HG03354 (cell line): ENCODE measurements around the gene ITGA5.

Experiments used
- ATAC-seq: cut with Tn5 transposase; IDR thresholded peaks from one replicate; pipeline ENCODE4 v1.9.1; 2021; ENCODE audit warnings: mild to moderate bottlenecking; ENCODE audit not compliant: unreplicated experiment, poor library complexity, severe bottlenecking

Gene ITGA5

GRCh38 chr12:54376596-54376995 lies 42.5 kb downstream of the ITGA5 start:
- ATAC-seq: no peak

DNA sequence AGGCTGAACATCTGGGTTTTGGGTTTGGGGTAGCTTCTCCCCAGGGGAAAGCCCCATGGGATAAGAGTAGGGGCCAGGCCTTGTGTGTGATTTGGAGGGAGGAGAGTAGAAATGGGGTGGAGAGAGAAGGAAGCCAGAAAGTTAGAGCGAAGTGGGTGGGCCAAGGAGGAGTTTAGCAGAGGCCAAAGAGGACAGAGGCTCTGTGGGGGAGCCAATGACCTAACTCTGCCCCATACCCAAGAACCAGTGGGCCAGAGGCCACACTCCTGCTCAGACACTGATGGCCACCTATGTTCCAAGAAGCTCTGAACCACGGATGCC lies 43.8 kb downstream of the ITGA5 start:
- no peak for ATAC-seq

- no peak for ATAC-seq
Observed at GRCh38 chr12:54374562-54375258, 44.4 kb downstream of the ITGA5 start.

DNA sequence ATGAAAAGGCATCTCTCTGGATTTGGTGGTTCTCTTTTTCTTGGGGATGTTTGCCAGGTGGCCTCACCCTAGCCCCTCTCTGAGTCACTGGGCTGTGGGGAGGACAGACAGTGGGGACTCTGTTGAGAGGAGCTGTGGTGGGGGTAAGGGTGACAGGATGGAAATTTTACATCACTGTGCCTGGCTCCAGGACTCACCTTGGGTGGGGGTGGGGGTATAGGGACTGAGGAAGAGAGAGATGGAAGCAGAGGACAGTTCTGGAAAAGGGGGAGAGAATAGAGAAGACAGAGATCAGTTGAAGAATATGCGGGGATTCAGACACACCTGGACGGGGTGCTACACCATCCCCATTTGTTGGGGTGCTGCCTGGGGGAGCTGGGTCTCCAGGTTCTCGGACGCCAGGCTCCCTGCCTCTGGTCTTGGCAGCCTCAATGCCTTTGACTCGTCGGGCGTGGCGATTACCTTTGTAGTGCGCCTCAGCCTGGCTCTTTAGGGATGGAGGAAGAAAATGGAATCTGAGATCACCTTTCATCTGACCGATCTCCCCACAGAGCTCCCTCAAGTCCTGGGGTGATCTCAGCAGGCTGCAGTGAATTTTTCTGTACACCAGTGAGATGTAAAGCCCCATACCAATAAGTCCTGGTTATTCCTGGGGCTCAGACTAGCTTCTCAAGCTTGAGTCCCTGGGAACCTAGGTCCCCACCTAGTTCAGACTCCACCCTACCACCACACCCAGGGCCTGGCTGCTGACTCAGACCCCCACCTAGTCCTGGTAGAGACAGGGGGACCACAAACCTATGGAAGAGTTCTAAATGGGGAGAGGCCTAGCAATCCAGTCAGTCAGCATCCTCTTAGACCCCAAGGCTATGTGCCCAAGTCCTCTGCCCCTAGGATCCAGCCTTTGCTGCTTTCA lies 45.2 kb downstream of the ITGA5 start:
- no peak for ATAC-seq

- ATAC-seq: no peak
Observed at GRCh38 chr12:54372113-54372806, 46.8 kb downstream of the ITGA5 start.

DNA sequence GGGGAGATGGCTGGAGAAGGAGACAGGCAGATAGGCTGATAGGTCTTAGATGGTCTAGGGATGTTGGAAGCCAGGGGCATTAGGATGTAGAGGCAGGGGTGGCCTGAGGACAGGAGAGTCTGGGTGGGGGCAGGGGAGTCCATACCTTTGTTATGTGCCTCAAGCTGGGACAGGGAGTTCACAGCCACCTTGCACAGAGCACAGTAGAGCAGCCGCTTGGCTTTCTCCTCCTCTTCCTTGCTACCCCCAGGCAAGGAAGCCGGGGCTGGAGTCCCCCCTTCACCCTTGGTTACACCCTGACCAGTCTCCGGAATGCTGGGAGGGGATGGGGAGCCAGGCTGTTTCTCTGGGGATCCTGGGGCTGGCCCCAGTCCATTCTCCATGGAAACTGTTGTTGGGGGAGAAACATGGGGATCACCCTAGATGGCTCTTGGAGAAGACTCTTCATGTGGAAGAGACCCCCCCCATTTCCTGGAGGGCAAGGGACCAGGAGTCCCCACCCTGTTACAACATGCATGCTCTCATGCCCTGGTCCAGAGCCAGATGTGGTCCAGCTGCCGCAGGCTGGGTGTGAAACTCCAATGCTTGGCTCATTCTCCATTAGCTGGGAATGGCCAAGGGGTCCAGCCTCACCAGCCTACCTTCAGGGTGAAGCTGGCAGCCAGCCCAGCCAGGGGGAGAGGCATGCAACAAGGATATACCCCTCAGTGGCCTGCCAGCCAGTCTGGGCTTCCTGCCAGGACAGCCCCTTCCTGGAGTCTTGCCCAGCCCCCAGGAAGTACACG lies 47.5 kb downstream of the ITGA5 start:
- ATAC-seq: no peak

DNA sequence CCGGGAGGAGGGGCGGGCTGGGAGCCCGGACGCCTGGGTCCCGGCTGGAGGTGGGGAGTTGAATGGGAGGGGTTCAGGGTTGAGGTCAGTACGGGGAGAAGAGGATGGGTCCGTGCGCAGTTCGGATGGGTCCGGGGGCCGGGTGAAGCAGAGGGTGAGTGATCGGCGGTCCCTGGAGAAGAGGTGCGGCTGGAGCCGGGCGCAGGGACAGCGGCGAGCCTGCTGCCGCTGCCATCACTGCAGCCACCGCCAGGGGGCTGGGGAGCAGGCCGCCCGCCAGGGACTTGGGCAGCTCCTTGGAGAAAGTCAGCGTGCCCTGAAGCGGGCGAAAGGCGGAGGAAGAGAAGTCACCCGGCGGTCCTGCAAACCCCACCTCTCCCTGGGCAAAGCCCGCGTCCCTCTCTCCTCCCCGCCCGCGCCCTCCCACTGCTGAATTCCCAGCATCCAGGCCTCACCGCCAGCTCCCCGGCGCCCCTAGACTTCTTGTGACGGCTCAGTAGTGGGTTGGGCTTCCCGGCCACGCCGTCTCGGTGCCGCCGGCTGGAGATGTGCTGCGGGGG lies 48.8 kb downstream of the ITGA5 start:
- ATAC-seq: peak; percentile 69

GRCh38 chr12:54369597-54370131 lies 49.4 kb downstream of the ITGA5 start:
- no peak for ATAC-seq

DNA sequence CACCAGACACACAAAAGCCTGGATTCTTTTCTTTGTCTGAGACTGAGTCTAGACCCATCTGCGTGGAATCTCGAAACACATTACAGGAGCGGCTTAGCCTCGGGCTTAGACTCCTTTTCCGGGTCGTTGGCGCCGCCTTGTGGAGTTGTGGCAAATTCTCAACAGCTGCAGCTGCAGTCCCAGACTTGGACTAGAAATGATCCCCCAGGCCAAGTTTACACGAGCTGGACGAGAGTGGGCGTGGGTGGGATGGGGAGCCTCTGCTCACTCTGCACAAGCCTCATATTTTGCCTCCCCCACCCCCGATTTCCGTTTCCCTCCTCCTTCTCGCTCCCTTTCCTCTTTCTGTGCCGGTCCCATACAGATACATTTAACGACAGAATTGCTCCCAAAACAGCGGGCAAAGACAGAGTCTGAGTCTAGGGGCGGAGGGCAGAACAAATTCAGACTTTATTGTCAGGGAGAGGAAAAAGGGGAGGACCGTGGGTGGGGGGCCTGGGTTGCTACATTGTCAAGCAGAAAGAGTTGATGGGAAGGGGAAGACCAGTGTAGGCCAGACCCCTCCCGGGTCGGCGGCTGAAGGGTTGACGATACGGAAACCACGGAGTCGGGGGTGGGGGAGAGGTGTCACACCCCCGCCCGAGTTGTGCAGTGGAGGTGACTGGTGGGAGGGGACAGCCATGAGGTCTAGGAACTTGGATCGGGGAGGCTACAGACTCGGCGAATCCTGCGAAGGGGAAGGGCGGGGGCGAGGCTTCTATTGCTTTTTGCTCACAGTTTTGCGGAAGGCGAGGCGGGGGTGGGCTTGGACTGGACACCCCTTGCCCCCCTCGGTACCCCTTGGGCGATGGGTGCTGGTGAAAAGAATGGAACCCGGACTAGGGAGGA lies 50.1 kb downstream of the ITGA5 start:
- peak; percentile 73 for ATAC-seq

DNA sequence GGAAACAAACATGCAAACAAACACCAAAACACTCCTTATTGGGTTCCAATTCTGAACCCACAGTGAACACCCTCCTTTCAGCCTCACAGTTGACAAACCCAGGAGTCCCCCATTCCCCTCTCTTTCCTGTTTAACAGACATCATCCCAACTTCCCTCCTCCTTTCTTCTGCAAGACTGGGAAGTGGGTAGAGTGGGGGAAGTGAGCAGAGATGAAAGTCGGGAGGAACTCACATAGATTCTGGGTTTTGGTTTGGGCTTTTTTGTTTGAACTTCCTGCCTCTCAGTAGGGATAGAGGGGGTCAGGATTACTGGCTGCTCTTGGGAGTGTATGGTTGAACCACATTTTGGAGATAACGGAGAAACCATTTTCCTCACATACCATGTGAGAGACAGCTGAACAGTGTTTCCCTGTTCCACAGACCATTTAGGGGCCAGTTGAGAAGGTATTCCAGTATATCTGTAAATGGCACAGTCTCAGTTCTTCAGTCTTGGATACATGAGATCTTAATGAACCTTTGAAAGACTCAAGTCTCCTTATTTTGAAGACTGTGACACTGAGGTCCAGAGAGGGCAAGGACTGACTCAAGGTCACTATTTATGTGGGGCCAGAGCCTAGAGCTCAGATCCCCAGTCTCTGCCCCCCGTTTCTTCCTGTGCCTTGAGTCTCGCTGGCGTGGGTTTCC lies 50.9 kb downstream of the ITGA5 start:
- ATAC-seq: peak; percentile 4

GRCh38 chr12:54364413-54364812 lies 54.7 kb downstream of the ITGA5 start, which contains the start of gene GPR84:
Gene GPR84 (minus strand): TSS chr12:54364486. CDS start chr12:54363851, 635 bp downstream.
- ATAC-seq: peak; percentile 41

GRCh38 chr12:54363618-54364017 lies 55.4 kb downstream of the ITGA5 start:
- no peak for ATAC-seq

DNA sequence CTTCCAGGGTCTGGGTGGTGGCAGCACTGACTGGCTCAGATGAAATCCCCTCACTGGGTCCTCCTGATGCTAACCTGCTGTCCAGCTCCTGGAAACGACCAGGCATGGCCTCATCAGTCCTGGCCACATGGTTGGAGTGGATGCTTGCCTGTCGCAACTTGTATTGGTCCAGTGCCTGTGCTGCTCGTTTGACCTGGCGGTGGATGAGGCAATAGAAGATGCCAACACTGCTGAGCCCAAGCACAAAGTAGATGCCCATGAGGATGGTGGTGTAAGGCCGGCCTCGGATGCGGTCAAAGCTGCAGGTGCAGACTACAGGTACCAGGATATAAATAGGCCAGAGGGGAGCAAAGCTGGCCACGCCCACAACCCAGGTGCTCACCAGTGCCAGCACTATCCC lies 56.0 kb downstream of the ITGA5 start:
- no peak for ATAC-seq

DNA sequence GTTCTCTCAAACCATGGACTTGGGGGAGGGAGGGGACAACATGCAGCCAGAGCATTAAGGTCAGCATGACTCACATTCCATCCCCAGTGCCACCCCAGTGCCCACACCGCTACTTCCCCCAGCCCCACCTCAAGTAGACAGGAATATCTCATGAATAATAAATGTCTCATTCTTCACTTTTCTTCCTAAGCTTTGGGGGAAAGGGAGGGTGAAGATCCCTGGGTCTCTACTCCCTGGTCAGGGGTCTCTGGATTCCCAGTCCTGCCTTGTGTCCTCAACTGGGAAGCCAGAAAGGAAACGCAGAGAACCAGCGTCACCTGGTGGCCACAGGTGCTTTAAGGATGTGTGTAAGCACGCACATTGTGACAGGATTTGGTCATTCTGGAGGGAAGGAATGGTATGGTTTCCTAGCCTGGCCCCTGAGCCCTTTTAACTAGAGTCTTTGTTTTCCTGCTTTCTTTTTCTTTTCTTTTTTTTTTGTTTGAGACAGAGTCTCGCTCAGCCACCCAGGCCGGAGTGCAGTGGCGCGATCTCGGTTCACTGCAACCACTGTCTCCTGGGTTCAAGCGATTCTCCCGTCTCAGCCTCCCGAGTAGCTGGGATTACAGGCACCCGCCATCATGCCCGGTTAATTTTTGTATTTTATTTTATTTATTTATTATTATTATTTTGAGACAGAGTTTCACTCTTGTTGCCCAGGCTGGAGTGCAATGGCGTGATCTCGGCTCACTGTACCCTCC lies 58.2 kb downstream of the ITGA5 start:
- no peak for ATAC-seq

DNA sequence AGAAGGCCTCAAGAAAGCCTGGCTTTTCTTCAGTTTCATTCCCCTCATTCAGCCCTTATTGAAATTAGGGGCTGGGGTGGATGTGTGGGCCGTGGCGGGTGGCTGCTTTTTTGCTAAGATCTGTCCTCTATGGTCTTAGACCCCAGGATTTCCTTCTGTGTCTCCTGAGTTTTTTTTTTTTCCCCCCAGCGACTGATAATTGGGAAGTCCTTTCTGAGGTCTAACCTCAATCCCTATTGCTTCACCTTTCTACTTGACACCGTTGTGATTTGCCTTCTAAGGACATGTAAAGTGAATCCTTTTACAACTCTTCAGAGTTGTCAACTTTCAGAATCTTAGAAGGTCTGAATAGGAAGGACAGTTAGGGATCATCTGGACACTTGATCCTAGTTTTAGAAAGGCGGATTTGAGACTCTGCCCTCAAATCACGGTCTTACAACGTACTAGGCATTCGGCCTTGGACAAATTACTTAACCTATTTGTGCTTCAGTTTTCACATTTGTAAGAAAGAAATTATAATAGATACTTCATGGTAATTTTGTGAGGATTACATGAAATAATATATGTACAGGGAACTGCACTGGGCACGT lies 59.2 kb downstream of the ITGA5 start:
- no peak for ATAC-seq

GRCh38 chr12:54358945-54359761 lies 59.9 kb downstream of the ITGA5 start:
- peak; percentile 98 for ATAC-seq
